Keratinocyte (primary cell): Measurements from ENCODE around the gene EML2. TPM values are rescaled to one million over a fixed set of nuclear protein-coding genes. Genes with fewer than 3 reads are reported as not detected.

ENCODE experiments used
- DNase-seq: peaks from one replicate; pipeline ENCODE4 v3.0.0-alpha.2; 2011; ENCODE audit warnings: low read depth, missing footprints, low spot score
- FAIRE-seq: peaks from 2 replicates; lab custom pipeline; 2011; peaks lifted over from hg19 to GRCh38; lab: Jason Lieb, UNC
- H2AFZ ChIP-seq: 2 replicates; pipeline ENCODE4 v1.6.0; 2012; ENCODE audit warnings: low read length, control low read depth, inconsistent platforms; ENCODE audit not compliant: control insufficient read depth
- H3K27ac ChIP-seq: 2 replicates; pipeline ENCODE4 v1.5.1; 2011; ENCODE audit warnings: low read length; ENCODE audit not compliant: control insufficient read depth, insufficient read depth
- H3K27me3 ChIP-seq: 3 replicates; pipeline ENCODE4 v1.6.0; 2011; ENCODE audit warnings: low read length; ENCODE audit not compliant: control insufficient read depth, insufficient read depth; ENCODE audit errors: extremely low read depth
- H3K36me3 ChIP-seq, 2 experiments: 2 replicates in 1 of 2; 3 replicates in 1 of 2; pipeline ENCODE4 v1.5.1; 2011; ENCODE audit warnings: low read length in 2 of 2, mild to moderate bottlenecking in 1 of 2; ENCODE audit not compliant: control insufficient read depth in 2 of 2, insufficient read depth in 2 of 2; ENCODE audit errors: extremely low read depth in 1 of 2
- H3K4me1 ChIP-seq: 3 replicates; pipeline ENCODE4 v1.5.1; 2011; ENCODE audit warnings: low read length; ENCODE audit not compliant: control insufficient read depth, insufficient read depth; ENCODE audit errors: extremely low read depth
- H3K4me2 ChIP-seq: 3 replicates; pipeline ENCODE4 v1.6.0; 2011; ENCODE audit warnings: low read depth, low read length; ENCODE audit not compliant: control insufficient read depth, insufficient read depth; ENCODE audit errors: extremely low read depth
- H3K4me3 ChIP-seq, 3 experiments: fragments of 200-600 bp in 1 of 3; sonication (generic) in 1 of 3; 2 replicates in 2 of 3; 3 replicates in 1 of 3; pipeline ENCODE4 v1.5.1; 2011 to 2016; ENCODE audit warnings: low read length in 3 of 3, mild to moderate bottlenecking in 3 of 3, control low read depth in 2 of 3, inconsistent platforms in 1 of 3, low read depth in 1 of 3, mixed read lengths in 1 of 3, mixed run types in 1 of 3, moderate library complexity in 1 of 3; ENCODE audit not compliant: control insufficient read depth in 2 of 3, insufficient read depth in 2 of 3; ENCODE audit errors: extremely low read depth in 1 of 3
- H3K79me2 ChIP-seq: 2 replicates; pipeline ENCODE4 v1.6.0; 2012; ENCODE audit warnings: low read length; ENCODE audit not compliant: control insufficient read depth, insufficient read depth
- H3K9ac ChIP-seq: 3 replicates; pipeline ENCODE4 v1.6.0; 2011; ENCODE audit warnings: low read length; ENCODE audit not compliant: control insufficient read depth, insufficient read depth; ENCODE audit errors: extremely low read depth
- H3K9me1 ChIP-seq: 3 replicates; pipeline ENCODE4 v1.6.0; 2011; ENCODE audit warnings: low read length; ENCODE audit not compliant: control insufficient read depth, insufficient read depth; ENCODE audit errors: extremely low read depth
- H3K9me3 ChIP-seq: 2 replicates; pipeline ENCODE4 v1.5.1; 2012; ENCODE audit warnings: low read depth, low read length; ENCODE audit not compliant: control insufficient read depth
- H4K20me1 ChIP-seq: 3 replicates; pipeline ENCODE4 v1.6.0; 2011; ENCODE audit warnings: low read length; ENCODE audit not compliant: control insufficient read depth, insufficient read depth; ENCODE audit errors: extremely low read depth
- CTCF ChIP-seq, 3 experiments: IDR thresholded peaks in 1 of 3; conservative IDR thresholded peaks in 1 of 3; optimal IDR thresholded peaks in 1 of 3; 2 replicates in 2 of 3; 3 replicates in 1 of 3; pipeline versions ENCODE3 to v1.5.1; 2011; ENCODE audit warnings: low read length in 3 of 3, mild to moderate bottlenecking in 3 of 3, moderate library complexity in 2 of 3, control low read depth in 1 of 3, inconsistent platforms in 1 of 3; ENCODE audit not compliant: insufficient read depth in 2 of 3; ENCODE audit errors: extremely low read depth in 1 of 3
- EZH2 ChIP-seq: IDR thresholded peaks from one replicate; pipeline ENCODE4 v1.6.1; 2012; ENCODE audit warnings: inconsistent platforms, mild to moderate bottlenecking, low read length, moderate library complexity
- dilution Hi-C: fragments of 300-500 bp; cut with MboI; formaldehyde crosslinking; loops from one replicate; pipeline ENCODE4 v1.7.0; 2020; ENCODE audit warnings: low sequenced_read_pairs; ENCODE audit not compliant: extremely low pct_ligation_motif_present
- polyA plus RNA-seq, 5 experiments: library from polyadenylated mRNA; depleted of rRNA in 3 of 5; stranded (reverse) in 3 of 5; stranded (forward) in 1 of 5; unstranded in 1 of 5; fragments of >200 nt; gene quantifications; 1 replicate in 1 of 5; 2 replicates in 3 of 5; 3 replicates in 1 of 5; pipeline versions ENCODE4 v1.2.1 to v1.2.3, GENCODE V29; 2011 to 2012; ENCODE audit warnings: missing spikeins in 2 of 5, low read depth in 1 of 5, low replicate concordance in 1 of 5

EML2 gene
- polyA plus RNA-seq, 1 donor (not counting 4 experiments of a cell fraction or from before 2014, with no cell fraction given), result 43.4 TPM

- dilution Hi-C loops, result no loop called here
- DNase-seq, result no peak
- Histone ChIP-seq H3K4me3 (peak overlapping the region in 2 of 3 experiments; percentile 10 to 16), H3K9me1 (no peaks in the 10 kb centered on the region), H3K36me3 (no peaks in the 10 kb centered on the region), H3K27ac (no peak overlapping the region), H4K20me1 (no peaks in the 10 kb centered on the region), H3K9me3 (no peaks in the 10 kb centered on the region), H2AFZ (peak overlapping the region; percentile 29), H3K9ac (no peak overlapping the region), H3K4me1 (peaks cover 23% of the 10 kb centered on the region), H3K27me3 (peaks cover 2% of the 10 kb centered on the region), H3K4me2 (peak overlapping the region; percentile 49), H3K79me2 (no peaks in the 10 kb centered on the region)
- no peak for TF ChIP-seq EZH2
- TF ChIP-seq CTCF (optimal IDR thresholded peaks at IDR 0.05 in 1 of 3, IDR thresholded peaks at IDR 0.05 in 1 of 3, conservative IDR thresholded peaks at IDR 0.05 in 1 of 3; ENCODE audit: extremely low read depth in 1 of 3, insufficient read depth in 2 of 3, low read length in 3 of 3), result no peak
- no peak for FAIRE-seq
Measured at GRCh38 chr19:45645631-45646344, 6.6 kb upstream of the EML2 start.

- dilution Hi-C loops, result no loop called here
- FAIRE-seq, result no peak
- peak overlapping the region; percentile 49 for H3K4me2 ChIP-seq
- no peaks in the 10 kb centered on the region for H4K20me1 ChIP-seq
- no peaks in the 10 kb centered on the region for H3K79me2 ChIP-seq
- no peak overlapping the region for H2AFZ ChIP-seq
- no peak overlapping the region for H3K9ac ChIP-seq
- H3K4me3 ChIP-seq, result no peak overlapping the region
- no peak overlapping the region for H3K27ac ChIP-seq
- no peak for DNase-seq
- H3K9me3 ChIP-seq, result no peaks in the 10 kb centered on the region
- H3K36me3 ChIP-seq, result no peaks in the 10 kb centered on the region
- peaks cover 2% of the 10 kb centered on the region for H3K27me3 ChIP-seq
- peaks cover 23% of the 10 kb centered on the region for H3K4me1 ChIP-seq
- TF ChIP-seq CTCF (optimal IDR thresholded peaks at IDR 0.05 in 1 of 3, IDR thresholded peaks at IDR 0.05 in 1 of 3, conservative IDR thresholded peaks at IDR 0.05 in 1 of 3; ENCODE audit: extremely low read depth in 1 of 3, insufficient read depth in 2 of 3, low read length in 3 of 3) (no peak), EZH2 (no peak)
- no peaks in the 10 kb centered on the region for H3K9me1 ChIP-seq
Measured at GRCh38 chr19:45645068-45645630, 6.0 kb upstream of the EML2 start.
